Epithelial cell of esophagus (primary cell): ENCODE data around the gene FSTL3.
A peak's percentile ranks its signal among the peaks of the same experiment; 100 is the strongest.

Experiments
- DNase-seq: peaks from one replicate; pipeline ENCODE4 v3.0.0; 2010; ENCODE audit warnings: low read depth
- H3K4me3 ChIP-seq: 2 replicates; pipeline ENCODE4 v1.5.1; 2011; ENCODE audit warnings: mild to moderate bottlenecking, low read length, control low read depth
- CTCF ChIP-seq: IDR thresholded peaks from 2 replicates; pipeline ENCODE4 v1.5.1; 2011; ENCODE audit warnings: low read depth, mild to moderate bottlenecking, low read length, control low read depth, inconsistent platforms; ENCODE audit not compliant: insufficient read depth; ENCODE audit errors: missing control alignments

The FSTL3 gene

GRCh38 chr19:641702-642101 lies 34.5 kb upstream of the FSTL3 start:
- no peak overlapping the region for H3K4me3 ChIP-seq
- peak; percentile 7 for DNase-seq
- TF ChIP-seq CTCF, result no peak

DNA sequence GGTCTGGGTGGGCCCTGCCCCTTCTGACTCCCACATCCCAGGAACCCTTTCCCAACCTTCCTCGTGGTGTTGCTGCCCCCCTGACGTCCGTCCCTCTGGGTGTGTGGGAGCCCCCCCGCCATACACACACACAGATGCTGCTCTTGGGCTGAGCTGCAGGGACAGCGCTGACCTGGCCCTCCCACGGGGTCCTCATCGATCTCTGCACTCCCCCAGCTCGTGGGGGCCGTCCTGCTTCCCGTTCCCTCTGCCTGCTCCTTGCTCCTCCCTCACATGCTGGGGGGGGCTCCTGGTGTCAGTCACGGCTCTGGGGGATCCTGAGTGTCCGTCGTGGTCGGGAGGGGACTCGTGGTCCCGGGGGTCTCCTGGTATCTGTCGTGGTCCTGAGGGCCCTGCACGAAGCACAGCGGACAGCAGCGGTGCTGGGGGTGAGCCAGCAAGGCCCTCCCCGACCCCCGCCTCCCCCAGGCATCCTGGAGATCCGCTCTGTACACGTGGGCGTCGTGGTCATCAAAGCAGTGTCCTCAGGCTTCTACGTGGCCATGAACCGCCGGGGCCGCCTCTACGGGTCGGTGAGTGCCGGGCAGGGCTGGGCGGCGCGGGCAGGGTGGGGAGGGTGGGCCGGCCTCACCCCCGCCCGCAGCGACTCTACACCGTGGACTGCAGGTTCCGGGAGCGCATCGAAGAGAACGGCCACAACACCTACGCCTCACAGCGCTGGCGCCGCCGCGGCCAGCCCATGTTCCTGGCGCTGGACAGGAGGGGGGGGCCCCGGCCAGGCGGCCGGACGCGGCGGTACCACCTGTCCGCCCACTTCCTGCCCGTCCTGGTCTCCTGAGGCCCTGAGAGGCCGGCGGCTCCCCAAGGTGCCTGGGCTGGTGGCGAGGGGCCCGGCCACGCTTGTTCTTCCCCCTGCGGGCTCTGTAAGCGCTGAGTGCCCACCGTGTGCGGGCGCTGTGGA lies 33.1 kb upstream of the FSTL3 start:
- TF ChIP-seq CTCF, result no peak
- H3K4me3 ChIP-seq, result no peak overlapping the region
- DNase-seq, result no peak

- H3K4me3 ChIP-seq, result no peak overlapping the region
- no peak for DNase-seq
- no peak for TF ChIP-seq CTCF
Observed at GRCh38 chr19:643736-644135, 32.5 kb upstream of the FSTL3 start.

- no peak overlapping the region for H3K4me3 ChIP-seq
- DNase-seq, result no peak
- TF ChIP-seq CTCF, result no peak
Observed at GRCh38 chr19:644363-644762, 31.8 kb upstream of the FSTL3 start.

- no peak overlapping the region for H3K4me3 ChIP-seq
- DNase-seq, result no peak
- TF ChIP-seq CTCF, result no peak
Observed at GRCh38 chr19:644789-645188, 31.4 kb upstream of the FSTL3 start.

GRCh38 chr19:645912-646778 lies 30.0 kb upstream of the FSTL3 start:
- no peak for DNase-seq
- no peak for TF ChIP-seq CTCF
- H3K4me3 ChIP-seq, result no peak overlapping the region
